ENCODE results near the gene PGPEP1.

Gene PGPEP1

DNA sequence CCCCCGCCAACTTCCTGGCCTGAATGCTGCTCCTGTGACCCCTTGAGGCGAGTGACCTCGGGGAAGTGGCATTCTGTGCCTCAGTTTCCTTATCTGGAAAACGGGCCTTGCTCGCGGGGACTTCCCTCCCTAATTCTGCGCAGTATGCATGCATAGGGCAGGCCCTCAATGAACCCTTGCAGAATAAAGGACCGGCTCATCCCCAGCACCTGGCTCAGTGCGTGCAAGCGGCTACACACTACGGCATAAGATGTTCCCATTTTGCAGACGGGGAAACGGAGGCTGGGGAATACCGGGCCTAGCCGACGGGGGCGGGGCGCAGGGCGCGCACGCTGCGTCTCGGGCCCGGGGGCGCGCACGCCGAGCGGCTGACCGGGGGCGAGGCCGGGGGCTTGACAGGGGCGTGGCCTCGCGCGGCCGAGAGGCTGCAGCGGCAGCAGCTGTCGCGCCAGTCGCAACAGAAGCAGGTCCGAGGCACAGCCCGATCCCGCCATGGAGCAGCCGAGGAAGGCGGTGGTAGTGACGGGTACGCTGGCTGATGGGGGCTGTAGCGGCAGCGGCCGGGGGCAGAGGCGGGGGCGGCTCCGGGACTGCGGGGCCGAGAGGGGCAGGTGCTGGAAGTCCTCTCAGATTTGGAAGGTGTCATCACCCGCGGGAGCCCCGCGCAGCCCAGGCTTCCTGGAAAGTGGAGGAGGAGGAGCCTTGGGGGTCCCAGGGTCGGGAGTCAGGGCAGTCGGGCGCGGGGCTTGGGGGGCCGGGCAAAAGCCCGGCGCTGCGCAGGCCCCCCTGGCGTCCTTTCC lies at the start of gene PGPEP1:
PGPEP1 (plus strand) TSS at position 409 of the 800 bp plus-strand sequence; CDS start at position 493, 84 bp downstream.
- DNase-seq = peak; percentile 54

- DNase-seq = no peak
Observed at GRCh38 chr19:18291019-18291524, 49.3 kb upstream of the PGPEP1 start.

- peak; percentile 71 for DNase-seq
Observed at GRCh38 chr19:18291590-18292461, 48.6 kb upstream of the PGPEP1 start.

GRCh38 chr19:18292462-18292809 lies 48.0 kb upstream of the PGPEP1 start:
- no peak for DNase-seq

DNA sequence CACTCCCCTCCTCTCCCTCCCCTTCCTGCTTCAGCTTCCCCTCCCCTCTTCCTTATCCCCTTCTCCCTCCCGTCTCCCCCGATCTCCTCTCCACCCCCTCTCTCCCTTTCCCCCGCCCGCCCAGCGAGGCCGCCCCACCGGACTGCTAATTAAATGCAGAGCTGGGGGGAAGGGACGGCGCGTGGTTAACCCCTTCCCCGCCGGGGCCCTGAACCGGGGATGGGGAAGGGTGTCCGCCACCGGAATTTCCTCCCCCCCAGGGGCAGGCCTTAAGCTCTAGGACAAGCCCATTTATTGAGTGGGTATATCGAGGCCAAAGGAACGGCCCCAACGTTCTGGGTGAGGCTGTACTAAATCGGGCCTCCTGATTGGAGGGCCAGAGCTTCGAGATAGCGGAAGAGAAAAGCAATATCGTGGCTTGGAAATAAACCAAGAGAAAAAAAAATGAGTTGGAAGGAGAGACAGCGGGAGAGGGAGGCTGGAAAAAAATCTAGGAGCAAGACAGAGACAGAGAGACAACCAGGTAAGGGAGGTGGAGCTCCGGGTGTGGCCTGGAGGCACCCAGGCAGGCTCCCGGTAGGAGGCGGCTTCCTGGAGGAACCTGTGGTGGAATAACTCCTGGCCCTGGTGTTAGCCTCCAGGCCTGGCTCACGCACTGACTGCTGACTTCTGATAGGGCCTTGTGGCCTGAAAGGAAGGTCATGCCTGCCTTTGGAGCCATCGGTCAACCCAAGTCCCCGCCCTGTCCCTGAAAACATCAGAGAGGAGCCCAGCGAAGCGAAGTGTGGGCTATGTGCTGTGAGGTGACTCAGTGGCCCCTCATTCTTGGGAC lies 47.4 kb upstream of the PGPEP1 start:
- peak; percentile 65 for DNase-seq

DNA sequence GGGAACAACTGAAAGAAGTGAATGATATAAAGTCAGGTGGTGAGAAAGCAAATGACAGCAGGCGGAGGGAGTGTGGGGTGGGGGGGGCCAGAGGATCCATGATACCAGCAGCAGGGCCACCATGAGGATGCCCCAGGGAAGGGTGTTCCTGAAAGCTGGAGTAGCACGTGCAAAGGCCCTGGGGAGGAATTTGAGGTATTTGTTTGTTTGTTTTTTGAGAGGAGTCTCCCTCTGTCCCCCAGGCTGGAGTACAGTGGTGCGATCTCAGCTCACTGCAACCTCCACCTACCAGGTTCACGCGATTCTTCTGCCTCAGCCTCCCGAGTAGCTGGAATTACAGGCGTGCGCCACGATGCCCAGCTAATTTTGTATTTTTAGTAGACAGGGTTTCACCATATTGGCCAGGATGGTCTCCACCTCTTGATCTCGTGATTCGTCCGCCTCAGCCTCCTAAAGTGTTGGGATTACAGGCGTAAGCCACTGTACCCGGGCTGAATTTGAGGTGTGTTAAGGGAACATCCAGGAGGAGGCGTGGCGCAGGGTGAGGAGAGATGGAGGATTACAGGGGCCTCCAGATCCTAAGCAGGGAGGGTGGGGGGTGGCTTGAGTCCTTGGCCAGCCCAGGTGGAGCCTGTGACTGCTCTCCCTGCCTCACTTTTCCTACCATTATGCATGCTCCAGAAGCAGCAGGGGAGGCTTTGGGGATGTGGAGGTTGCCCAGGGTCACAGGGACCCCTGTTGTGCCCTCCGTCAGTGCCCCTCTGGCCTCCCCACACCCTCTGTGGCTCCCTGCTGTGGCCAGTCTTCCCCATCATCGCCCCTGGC lies 46.5 kb upstream of the PGPEP1 start:
- DNase-seq = no peak

DNA sequence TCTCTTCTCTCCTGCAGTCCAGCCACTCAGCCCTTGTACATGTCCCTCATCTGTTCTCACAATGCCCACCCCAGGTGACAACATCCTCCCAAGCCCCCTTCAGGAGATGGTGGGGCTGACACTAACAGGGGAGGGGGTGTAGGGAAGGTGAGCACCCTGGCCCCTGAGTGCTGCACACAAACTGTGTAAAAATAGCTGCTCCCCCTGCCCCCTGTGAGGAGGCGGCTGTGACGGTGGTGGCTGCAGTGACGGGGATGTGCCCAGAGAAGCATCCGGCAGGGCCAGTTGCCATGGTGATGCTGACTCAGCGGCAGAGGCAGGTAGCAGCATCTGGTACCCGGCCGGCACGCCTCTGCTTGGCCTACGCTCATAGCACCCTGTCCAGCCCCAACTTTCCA lies 45.9 kb upstream of the PGPEP1 start:
- peak; percentile 68 for DNase-seq

DNA sequence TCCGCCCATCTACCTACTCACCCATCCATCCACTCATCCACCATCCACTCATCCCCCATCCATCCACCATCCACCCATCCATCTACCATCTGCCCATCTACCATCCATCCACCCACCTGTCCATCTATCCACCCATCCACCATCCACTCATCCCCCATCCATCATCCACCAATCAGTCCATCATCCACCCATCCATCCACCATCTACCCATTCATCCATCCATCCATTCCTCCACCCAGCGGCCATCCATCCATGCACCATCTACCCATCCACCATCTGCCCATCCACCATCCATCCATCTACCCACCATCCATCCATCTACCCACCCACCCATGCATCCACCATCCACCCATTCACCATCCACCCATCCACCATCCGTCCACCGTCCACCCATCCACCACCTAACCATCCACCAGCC lies 45.4 kb upstream of the PGPEP1 start:
- no peak for DNase-seq

- no peak for DNase-seq
Observed at GRCh38 chr19:18297308-18297707, 43.1 kb upstream of the PGPEP1 start.

DNA sequence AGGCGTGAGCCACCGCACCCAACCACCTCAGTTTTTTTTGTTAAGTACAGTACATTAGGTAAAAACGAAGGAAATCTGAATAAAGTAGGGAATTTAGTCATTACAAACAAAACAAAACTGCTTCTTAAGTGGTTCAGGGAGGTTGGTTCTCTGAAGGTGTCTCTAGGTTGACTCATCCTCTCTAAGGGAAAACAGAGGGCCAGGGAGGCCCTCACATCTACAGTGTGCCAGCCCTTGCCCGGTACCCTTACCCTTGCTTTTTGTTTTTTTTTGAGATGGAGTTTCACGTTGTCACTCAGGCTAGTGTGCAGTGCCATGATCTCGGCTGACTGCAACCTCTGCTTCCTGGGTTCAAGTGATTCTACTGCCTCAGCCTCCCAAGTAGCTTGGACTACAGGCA lies 41.8 kb upstream of the PGPEP1 start:
- DNase-seq = no peak

- no peak for DNase-seq
Observed at GRCh38 chr19:18299654-18300053, 40.7 kb upstream of the PGPEP1 start.

DNA sequence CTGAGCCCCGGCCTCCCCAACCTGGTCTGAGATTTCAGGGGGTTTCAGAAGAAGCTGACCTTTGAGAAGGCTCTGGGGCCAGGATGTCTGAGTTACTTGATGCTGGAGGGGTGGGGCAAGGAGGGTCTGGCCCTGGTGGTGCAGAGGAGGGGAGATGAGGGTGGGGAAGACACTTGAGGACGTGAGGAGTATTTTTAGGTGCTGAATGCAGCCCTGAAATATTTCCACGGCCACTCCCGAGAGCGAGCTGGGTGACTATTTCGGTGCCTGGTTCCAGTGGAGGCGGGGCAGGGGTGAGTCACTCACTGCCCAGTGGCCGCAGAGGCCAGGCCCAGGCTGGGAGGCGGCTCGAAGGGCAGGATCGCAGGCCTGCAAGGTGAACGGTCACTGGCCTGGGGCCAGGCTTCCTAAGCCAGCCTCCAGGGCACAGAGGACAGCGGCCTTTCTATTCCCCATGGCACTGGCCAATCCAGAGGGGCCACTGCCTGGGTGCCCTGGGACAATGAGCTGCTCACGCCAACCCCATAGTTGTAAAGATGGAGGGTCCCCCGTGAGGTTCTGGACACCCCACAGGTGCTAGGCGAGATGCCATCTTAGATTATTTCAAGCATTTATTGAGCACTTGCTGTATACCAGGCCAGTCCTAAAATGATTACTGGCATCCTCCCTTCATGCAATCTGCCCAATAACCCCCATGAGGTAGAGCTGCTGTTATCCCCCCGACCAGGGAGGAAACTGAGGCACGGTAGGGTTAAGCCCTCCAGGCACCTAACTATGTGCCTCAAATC lies 39.3 kb upstream of the PGPEP1 start:
- DNase-seq = no peak

- DNase-seq = no peak
Observed at GRCh38 chr19:18301718-18302111, 38.7 kb upstream of the PGPEP1 start.

DNA sequence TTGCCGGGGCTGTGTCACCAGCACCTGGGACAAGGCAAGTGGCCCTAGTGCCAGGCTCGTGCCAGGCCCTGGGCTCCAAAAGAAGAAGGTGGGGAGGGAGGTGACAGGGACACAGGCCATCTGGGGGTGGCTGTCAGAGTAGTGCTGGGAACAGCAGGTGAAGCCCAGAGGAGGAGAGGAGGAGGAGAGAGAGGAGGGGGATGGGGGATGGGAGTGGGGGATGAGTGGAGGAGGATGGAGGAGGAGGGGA lies 36.3 kb upstream of the PGPEP1 start:
- DNase-seq = no peak

DNA sequence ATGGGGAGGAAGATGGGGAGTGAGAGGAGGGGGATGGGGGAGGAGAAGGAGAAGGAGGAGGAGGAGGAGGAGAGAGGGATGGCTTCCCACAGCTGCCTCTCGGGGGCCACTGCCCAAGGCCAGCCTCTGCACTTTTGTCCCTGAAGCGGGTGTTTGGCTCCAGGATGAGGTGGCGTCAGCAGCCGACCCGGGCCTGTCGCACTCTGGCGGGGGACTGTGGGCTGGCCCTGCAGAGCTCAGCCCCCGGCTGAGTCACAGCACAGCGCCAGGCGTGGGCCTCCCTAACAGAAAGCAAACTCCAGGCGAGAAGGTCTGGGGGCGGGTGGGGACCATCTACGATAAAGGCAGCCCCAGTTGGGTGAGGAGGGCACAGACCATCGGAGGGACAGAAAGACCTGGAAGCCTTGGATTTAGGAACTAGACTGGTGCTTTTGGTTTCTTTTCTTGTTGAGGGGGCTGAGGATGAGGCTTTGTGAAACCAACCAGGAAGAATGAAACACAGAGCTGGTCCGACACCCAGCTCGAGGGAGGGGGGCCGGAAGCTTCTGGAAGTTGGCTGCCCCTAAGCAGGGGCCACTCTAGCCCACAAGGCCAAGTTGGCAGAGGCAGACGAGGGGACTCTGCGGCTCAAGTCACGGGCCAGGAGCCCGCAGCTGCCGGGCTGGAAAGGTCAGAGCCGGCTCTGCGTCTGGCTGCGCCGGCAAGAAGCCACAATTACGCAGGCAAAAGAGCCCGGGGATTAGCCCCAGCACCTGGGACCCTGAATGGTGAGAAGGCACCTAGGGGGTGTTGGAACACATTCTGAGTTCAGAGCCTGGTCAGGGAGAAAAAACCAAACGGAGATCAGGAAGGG lies 35.7 kb upstream of the PGPEP1 start:
- no peak for DNase-seq

DNA sequence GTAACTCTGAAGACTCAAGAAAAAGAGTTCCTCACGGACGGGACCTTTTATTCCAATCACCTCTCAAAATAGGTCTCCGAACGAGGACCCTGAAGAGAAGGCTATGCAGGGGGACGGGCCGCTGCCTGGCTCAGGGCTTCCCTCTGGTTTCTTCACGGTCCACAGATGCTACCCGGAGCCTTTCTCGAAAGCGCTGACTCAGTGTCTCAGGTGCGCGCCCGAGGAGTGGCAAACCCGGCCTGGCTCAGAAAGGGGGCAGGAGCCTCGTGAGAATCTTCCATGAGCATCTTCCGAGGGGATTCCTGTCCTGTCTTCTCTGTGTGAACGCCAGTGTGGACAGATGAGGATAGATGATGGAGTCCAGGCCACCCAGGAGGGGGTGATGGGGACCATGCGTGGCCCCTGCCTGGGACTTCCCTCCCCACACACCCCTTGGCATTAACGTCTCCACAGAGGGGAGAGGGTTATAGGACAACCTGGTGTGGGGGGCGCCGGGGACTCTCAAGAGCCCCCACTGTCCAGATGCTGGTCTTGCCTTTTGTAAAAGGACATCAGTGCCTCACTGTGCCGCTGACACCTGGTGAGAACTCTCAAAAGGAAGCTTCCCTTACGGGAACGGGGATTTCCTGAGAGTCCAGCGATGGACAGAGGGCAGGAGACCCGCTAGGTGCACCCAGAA lies 34.0 kb upstream of the PGPEP1 start:
- no peak for DNase-seq

DNA sequence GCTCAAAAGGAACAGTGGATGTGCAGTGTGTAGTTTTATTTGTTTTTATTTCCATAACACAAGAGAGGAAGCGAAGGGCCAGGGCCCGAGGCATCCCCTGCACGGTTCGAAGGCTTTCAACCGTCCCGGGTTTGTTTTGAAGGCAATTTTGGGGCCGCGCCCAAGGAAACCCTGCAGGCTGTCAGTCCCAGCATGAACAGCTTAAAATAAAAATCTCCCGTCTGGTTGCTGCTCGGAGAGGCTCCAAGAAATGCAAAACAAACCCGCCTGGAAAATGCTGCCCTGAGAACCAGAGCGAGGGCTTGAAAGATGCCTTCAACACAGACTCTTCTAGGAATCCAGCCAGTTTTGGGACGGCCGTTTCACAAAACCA lies 33.5 kb upstream of the PGPEP1 start:
- no peak for DNase-seq

DNA sequence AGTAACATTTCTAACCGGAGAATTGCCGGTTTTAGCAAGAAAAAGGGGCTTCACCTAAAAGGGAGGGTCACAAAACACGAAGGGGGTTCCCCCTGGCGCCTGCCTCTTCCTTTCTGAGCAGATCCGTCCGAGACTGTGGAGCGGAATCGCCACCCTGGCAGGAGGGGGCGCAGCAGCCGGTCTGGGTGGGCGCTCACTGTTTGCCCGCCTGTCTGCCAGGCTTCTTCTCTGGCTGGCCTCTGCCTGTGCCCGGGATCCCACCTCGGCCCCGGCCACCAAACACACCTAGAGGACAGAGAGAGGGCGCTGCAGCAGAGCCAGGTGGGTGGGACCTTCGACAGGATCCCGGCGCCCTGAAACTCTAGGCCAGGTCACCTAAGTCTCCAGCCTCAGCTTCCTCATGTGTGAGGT lies 33.1 kb upstream of the PGPEP1 start:
- no peak for DNase-seq

GRCh38 chr19:18308051-18308947 lies 32.1 kb upstream of the PGPEP1 start:
- no peak for DNase-seq
